Lower lobe of right lung (tissue), 2 donors: ENCODE data around the gene SERTAD2. TPM values are rescaled to one million over a fixed set of nuclear protein-coding genes. Genes with fewer than 3 reads are reported as not detected.

ENCODE experiments used
- ATAC-seq, 2 donors: fragments of 200-7000 bp; cut with Tn5 transposase; one replicate each; pipeline ENCODE4 v1.9.1; 2020 to 2022; ENCODE audit warnings: mild to moderate bottlenecking in 2 of 2, moderate library complexity in 2 of 2
- DNase-seq: peaks from one replicate; pipeline ENCODE4 v3.0.0-alpha.2; 2020
- H3K27ac ChIP-seq: fragments of 200-600 bp; one replicate; pipeline ENCODE4 v1.8.0; 2022
- H3K27me3 ChIP-seq: fragments of 200-600 bp; one replicate; pipeline ENCODE4 v1.8.0; 2022; ENCODE audit warnings: low read depth
- H3K36me3 ChIP-seq: fragments of 200-600 bp; one replicate; pipeline ENCODE4 v1.8.0; 2022; ENCODE audit warnings: mild to moderate bottlenecking
- H3K4me1 ChIP-seq: fragments of 200-600 bp; one replicate; pipeline ENCODE4 v1.8.0; 2022
- H3K4me3 ChIP-seq: fragments of 200-600 bp; one replicate; pipeline ENCODE4 v1.8.0; 2022; ENCODE audit warnings: mild to moderate bottlenecking
- H3K9me3 ChIP-seq: fragments of 200-600 bp; one replicate; pipeline ENCODE4 v1.8.0; 2022
- intact Hi-C: fragments of 100-400 bp; cut with DNase I; formaldehyde crosslinking; loops from one replicate; pipeline ENCODE4 v1.11.0; 2022
- total RNA-seq: library from RNA; stranded (reverse); fragmentation: NEBNext Ultra II Directional; extraction: Animal tissue kit (Norgen Biotek cat#: 25700); gene quantifications from one replicate; pipeline ENCODE4 v1.2.1, GENCODE V29; 2021
- TF ChIP-seq, protein P1 (sequence below): fragments of 200-600 bp; IDR thresholded peaks from one replicate; pipeline ENCODE4 v1.8.0; 2022; ENCODE audit warnings: antibody characterized with exemption, mild to moderate bottlenecking
- donor health status: DM: no; HTN: yes; CAD: no; lungs with severe emphysema.

SERTAD2 gene
- total RNA-seq, 1 donor from 2014 or later = 20.1 TPM

DNA sequence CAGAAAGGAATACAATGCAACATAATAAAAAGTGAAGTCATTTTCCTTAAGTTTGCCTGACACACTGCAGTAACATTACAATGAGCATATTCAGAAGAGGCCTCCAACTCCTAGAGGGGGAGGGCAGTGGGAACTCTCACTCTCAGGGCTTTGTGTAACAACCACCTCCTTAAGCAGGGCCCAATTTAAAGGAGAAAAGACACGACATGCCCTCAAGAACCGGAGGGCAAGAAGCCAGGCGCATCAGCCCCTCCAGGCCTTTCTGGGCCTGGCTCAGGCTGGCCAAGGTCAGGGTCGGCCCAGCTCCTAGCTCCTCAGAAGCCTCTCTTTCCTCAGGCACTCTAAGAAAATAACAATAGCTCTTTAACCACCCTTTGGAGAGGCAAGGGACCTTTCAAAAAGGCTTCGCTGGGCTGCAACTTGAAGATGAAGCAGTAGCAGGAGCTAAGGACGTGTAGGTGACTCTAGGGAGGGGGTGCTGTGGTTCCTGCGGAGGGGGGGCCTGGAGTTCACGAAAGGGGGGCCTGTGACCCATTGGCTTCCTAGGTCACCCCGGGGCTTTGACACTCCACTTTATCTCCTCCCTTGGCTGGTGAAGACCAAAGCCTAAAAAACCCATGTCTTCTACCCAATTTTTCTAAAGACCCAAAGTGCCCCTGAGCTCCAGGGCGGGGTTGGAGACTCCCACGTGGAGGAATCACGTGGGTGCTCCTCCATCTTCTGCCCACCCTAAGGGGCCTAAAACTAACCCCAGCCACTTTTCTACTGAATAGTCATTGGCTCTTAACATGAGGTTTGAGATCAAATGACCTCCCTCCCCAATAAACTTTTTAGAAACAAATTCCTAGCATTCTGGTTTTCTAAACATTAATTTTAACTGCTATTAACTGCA lies 13.3 kb downstream of the SERTAD2 start:
- Histone ChIP-seq H3K27me3 (no peaks in the 10 kb centered on the region), H3K36me3 (peaks cover 12% of the 10 kb centered on the region), H3K9me3 (no peaks in the 10 kb centered on the region), H3K4me3 (no peak overlapping the region), H3K4me1 (peaks cover 71% of the 10 kb centered on the region), H3K27ac (no peak overlapping the region)
- no peak for ATAC-seq
- TF ChIP-seq, protein P1, sequence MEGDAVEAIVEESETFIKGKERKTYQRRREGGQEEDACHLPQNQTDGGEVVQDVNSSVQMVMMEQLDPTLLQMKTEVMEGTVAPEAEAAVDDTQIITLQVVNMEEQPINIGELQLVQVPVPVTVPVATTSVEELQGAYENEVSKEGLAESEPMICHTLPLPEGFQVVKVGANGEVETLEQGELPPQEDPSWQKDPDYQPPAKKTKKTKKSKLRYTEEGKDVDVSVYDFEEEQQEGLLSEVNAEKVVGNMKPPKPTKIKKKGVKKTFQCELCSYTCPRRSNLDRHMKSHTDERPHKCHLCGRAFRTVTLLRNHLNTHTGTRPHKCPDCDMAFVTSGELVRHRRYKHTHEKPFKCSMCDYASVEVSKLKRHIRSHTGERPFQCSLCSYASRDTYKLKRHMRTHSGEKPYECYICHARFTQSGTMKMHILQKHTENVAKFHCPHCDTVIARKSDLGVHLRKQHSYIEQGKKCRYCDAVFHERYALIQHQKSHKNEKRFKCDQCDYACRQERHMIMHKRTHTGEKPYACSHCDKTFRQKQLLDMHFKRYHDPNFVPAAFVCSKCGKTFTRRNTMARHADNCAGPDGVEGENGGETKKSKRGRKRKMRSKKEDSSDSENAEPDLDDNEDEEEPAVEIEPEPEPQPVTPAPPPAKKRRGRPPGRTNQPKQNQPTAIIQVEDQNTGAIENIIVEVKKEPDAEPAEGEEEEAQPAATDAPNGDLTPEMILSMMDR = no peak
- DNase-seq = no peak
- intact Hi-C loops = loop anchor here (10.0 kb wide), 1 partner anchor 224 kb away; no protein-coding TSS in a partner anchor

DNA sequence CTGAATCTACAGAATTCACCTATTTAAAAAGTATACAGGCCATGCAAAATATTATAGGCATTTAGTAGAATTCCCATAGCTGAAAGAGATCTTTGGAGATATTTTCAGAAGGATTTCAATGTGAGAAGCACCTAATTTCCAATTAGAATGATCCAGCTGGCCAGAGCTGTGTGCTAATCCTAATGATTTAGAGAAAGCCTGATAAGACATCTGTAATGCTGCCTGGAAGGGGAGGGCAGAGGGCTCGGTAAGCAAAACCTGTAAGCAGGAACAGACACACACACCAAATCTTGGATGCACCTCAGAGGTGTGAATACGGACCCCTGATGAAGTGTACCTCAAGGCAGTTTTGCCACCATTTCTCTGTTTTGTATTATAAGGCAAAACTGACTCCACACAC lies 14.0 kb downstream of the SERTAD2 start:
- TF ChIP-seq, protein P1 = no peak
- ATAC-seq = no peak
- Histone ChIP-seq H3K4me3 (no peak overlapping the region), H3K9me3 (no peaks in the 10 kb centered on the region), H3K36me3 (peaks cover 18% of the 10 kb centered on the region), H3K27ac (no peak overlapping the region), H3K4me1 (peaks cover 70% of the 10 kb centered on the region), H3K27me3 (no peaks in the 10 kb centered on the region)
- intact Hi-C loops = loop anchor here (10.0 kb wide), 1 partner anchor 225 kb away; no protein-coding TSS in a partner anchor
- DNase-seq = no peak

DNA sequence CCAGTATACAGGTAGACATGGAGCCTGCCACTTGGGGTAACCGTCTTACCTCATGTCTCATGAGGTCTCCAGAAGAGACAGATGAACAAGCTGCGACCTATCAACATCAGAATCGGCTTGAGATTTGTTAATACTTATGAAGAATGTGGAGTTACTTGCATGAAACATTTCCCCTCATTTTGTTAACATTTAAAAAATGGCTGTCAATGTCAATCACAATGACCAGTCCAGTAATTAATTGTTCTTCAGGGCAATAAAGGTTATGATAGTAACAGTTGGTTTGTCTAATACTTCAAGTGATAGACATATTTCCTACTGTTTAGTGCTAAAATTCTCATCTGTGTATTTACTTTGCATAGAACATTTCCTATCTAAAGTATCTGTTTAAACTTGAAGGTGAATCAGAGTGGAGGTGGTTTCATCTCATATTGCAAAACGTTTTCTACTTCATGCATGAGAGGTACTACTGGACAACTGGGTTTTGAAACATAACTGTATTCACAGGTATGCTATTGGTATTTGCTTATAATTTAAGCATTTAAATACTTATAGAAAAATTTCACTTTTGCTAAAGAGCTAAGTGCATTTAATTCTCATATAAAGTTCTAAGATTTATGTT lies 15.1 kb downstream of the SERTAD2 start:
- Histone ChIP-seq H3K4me1 (peaks cover 65% of the 10 kb centered on the region), H3K36me3 (peaks cover 28% of the 10 kb centered on the region), H3K27ac (no peak overlapping the region), H3K4me3 (no peak overlapping the region), H3K9me3 (no peaks in the 10 kb centered on the region), H3K27me3 (no peaks in the 10 kb centered on the region)
- DNase-seq (no peak), ATAC-seq (no peak)
- intact Hi-C loops = no loop called here
- TF ChIP-seq, protein P1 = no peak

DNA sequence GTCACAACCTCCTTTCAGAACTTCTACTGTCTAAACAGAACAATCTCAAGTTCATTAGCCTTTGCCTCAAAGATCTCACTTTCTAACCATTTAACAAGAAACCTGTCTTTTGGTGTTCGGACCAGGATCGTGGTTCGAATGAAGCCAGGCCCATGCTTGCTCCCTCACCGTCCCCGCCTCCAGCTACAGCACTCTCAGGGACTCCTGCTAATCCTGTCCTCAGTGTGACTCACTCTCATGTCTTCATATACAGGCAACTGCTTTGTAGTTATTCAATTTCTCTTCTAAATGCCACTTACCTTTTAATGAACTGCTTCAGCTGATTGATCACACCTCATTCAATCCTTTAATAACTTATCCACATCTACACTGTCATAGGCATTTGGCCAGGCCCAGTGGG lies 15.8 kb downstream of the SERTAD2 start:
- Histone ChIP-seq H3K9me3 (no peaks in the 10 kb centered on the region), H3K4me1 (peaks cover 65% of the 10 kb centered on the region), H3K36me3 (peaks cover 35% of the 10 kb centered on the region), H3K4me3 (no peak overlapping the region), H3K27ac (no peak overlapping the region), H3K27me3 (no peaks in the 10 kb centered on the region)
- intact Hi-C loops = no loop called here
- TF ChIP-seq, protein P1 = no peak
- ATAC-seq = no peak
- DNase-seq = no peak

DNA sequence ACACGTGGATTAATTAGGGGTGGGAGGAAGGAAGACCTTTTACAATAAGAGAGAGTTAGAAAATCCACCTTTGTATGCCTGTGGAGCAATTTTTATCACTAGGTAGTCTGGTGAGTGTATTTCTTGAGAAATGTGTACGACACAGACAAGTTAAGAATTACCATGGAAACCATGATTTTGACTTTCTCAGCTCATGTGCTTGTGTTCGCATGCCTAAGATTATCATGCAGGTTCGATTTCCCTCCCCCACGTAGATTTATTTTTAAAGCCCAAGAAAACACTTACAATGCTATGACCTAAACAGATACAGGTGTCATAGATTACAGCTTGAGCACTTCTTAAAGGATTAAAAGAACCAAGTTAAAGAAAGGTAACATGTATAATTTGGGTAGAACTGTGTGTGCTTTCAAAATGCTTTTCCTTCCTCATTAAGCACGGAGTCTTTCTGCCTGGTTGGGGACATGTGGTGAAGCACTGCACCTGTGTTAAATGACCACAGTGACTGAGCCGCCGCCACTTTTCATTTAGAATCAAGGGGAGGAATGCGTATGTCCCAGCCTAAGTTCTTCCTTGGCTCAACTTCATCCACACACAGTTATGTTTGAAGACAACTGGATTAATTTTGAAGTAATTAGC lies 16.6 kb downstream of the SERTAD2 start:
- intact Hi-C loops = no loop called here
- H3K27ac ChIP-seq = no peak overlapping the region
- no peak for ATAC-seq

More for the DNA sequence above, 16.6 kb downstream of the SERTAD2 start:
- Histone ChIP-seq H3K9me3 (no peaks in the 10 kb centered on the region), H3K4me1 (peaks cover 63% of the 10 kb centered on the region), H3K4me3 (no peak overlapping the region), H3K27me3 (no peaks in the 10 kb centered on the region), H3K36me3 (peaks cover 41% of the 10 kb centered on the region)
- TF ChIP-seq, protein P1 = no peak
- no peak for DNase-seq
